Liver (tissue), 9 donors: ENCODE measurements around the gene CTSG. TPM values are rescaled to one million over a fixed set of nuclear protein-coding genes. Genes with fewer than 3 reads are reported as not detected.
"Not testable (repeated sequence)": the region's sequence is repeated elsewhere in the genome, so short reads cannot be mapped to it uniquely, and the experiment has no call there.

Experiments
- DNase-seq: peaks from one replicate; pipeline ENCODE4 v3.0.0-alpha.2; 2017; ENCODE audit warnings: low spot score
- H3K27ac ChIP-seq, 2 donors: one replicate each; pipeline ENCODE4 v1.7.0; 2013; ENCODE audit warnings: inconsistent platforms in 2 of 2, low read length in 2 of 2, control low read depth in 1 of 2, low read depth in 1 of 2, mild to moderate bottlenecking in 1 of 2
- H3K27me3 ChIP-seq, 4 donors: one replicate each; pipeline versions ENCODE4 v1.6.1 to v1.7.0; 2013; ENCODE audit warnings: low read length in 3 of 4, inconsistent platforms in 1 of 4, mild to moderate bottlenecking in 1 of 4, moderate library complexity in 1 of 4; ENCODE audit not compliant: control insufficient read depth in 4 of 4, insufficient read depth in 4 of 4
- H3K36me3 ChIP-seq, 4 donors: one replicate each; pipeline versions ENCODE4 v1.6.1 to v1.7.0; 2013; ENCODE audit warnings: low read length in 3 of 4, mild to moderate bottlenecking in 3 of 4, low read depth in 1 of 4, moderate library complexity in 1 of 4; ENCODE audit not compliant: control insufficient read depth in 4 of 4, insufficient read depth in 3 of 4
- H3K4me1 ChIP-seq, 4 donors: one replicate each; pipeline versions ENCODE4 v1.6.1 to v1.7.0; 2013; ENCODE audit warnings: low read length in 3 of 4, mild to moderate bottlenecking in 3 of 4, moderate library complexity in 1 of 4; ENCODE audit not compliant: control insufficient read depth in 4 of 4, insufficient read depth in 4 of 4
- H3K4me3 ChIP-seq, 3 donors: one replicate each; pipeline versions ENCODE4 v1.6.1 to v1.7.0; 2013; ENCODE audit warnings: low read length in 3 of 3, control low read depth in 1 of 3, low read depth in 1 of 3, mild to moderate bottlenecking in 1 of 3
- H3K9ac ChIP-seq, 2 donors: one replicate each; pipeline ENCODE4 v1.7.0; 2013; ENCODE audit warnings: low read length in 2 of 2, mild to moderate bottlenecking in 2 of 2, moderate library complexity in 2 of 2, control low read depth in 1 of 2, low read depth in 1 of 2
- H3K9me3 ChIP-seq, 4 donors: one replicate each; pipeline versions ENCODE4 v1.6.1 to v1.7.0; 2013; ENCODE audit warnings: low read length in 3 of 4; ENCODE audit not compliant: control insufficient read depth in 4 of 4
- FOXA1 ChIP-seq: IDR thresholded peaks from 2 replicates; pipeline ENCODE4 v1.6.1; 2016; ENCODE audit warnings: antibody characterized with exemption
- FOXA2 ChIP-seq: IDR thresholded peaks from 2 replicates; pipeline ENCODE4 v1.6.1; 2016; ENCODE audit warnings: antibody characterized with exemption
- GABPA ChIP-seq, 2 donors: IDR thresholded peaks in 1 of 2; conservative IDR thresholded peaks in 1 of 2; 2 replicates each; pipeline ENCODE4 v1.6.1; 2016; ENCODE audit warnings: antibody characterized with exemption in 2 of 2, mild to moderate bottlenecking in 1 of 2, moderate library complexity in 1 of 2
- HNF4A ChIP-seq, 2 donors: conservative IDR thresholded peaks; 2 replicates each; pipeline ENCODE4 v1.6.1; 2016; ENCODE audit warnings: antibody characterized with exemption in 2 of 2, mild to moderate bottlenecking in 2 of 2
- MAX ChIP-seq: IDR thresholded peaks from 2 replicates; pipeline ENCODE4 v1.6.1; 2016; ENCODE audit warnings: antibody characterized with exemption
- NR2F2 ChIP-seq: IDR thresholded peaks from 2 replicates; pipeline ENCODE4 v1.6.1; 2016; ENCODE audit warnings: antibody characterized with exemption
- RAD21 ChIP-seq, 2 donors: IDR thresholded peaks; 2 replicates each; pipeline ENCODE4 v1.6.1; 2016; ENCODE audit warnings: antibody characterized with exemption in 2 of 2, mild to moderate bottlenecking in 2 of 2
- REST ChIP-seq: IDR thresholded peaks from 2 replicates; pipeline ENCODE4 v1.6.1; 2016; ENCODE audit warnings: antibody characterized with exemption, mild to moderate bottlenecking
- RXRA ChIP-seq, 2 donors: IDR thresholded peaks; 2 replicates each; pipeline ENCODE4 v1.6.1; 2017 to 2018; ENCODE audit warnings: antibody characterized with exemption in 2 of 2, mild to moderate bottlenecking in 1 of 2
- SP1 ChIP-seq: IDR thresholded peaks from 2 replicates; pipeline ENCODE4 v1.6.1; 2018; ENCODE audit warnings: antibody characterized with exemption, mild to moderate bottlenecking
- WGBS: extraction: QIAGEN DNeasy Blood & Tissue Kit; methylation state at CpG from one replicate; pipeline ENCODE4 v1.1.7; 2013; 5-methylcytosine and 5-hydroxymethylcytosine counted together
- polyA plus RNA-seq, 2 donors: library from polyadenylated mRNA; stranded (reverse) in 1 of 2; unstranded in 1 of 2; fragments of 200-250 nt in 1 of 2; fragments of >200 nt in 1 of 2; fragmentation: Nextera tagmentation in 1 of 2; extraction: Ambion mirVana in 1 of 2; gene quantifications; one replicate each; pipeline versions ENCODE4 v1.2.1 to v1.2.3, GENCODE V29; 2013 to 2015
- total RNA-seq, 2 donors: library from RNA; depleted of rRNA; stranded (reverse); fragments of >200 nt; gene quantifications; one replicate each; pipeline ENCODE4 v1.2.3, GENCODE V29; 2014
- donor health status: healthy.
- donor health status: healthy.
- donor health status: healthy.
- donor health status: healthy.
- donor health status: healthy.

Gene CTSG
- total and polyA plus RNA-seq, 4 donors: 0.24 to 32.5 (median 1.9) TPM; not detected in 1

- TF ChIP-seq MAX: no peak
- TF ChIP-seq FOXA2: no peak
- no peak for TF ChIP-seq GABPA (IDR thresholded peaks at IDR 0.05 in 1 of 2, conservative IDR thresholded peaks at IDR 0.05 in 1 of 2)
- no peak overlapping the region for H3K27ac ChIP-seq
- H3K4me1 ChIP-seq: no peaks in the 10 kb centered on the region
- peaks cover 0 to 2% (median 0%) of the 10 kb centered on the region in 4 donors for H3K27me3 ChIP-seq
- no peak overlapping the region for H3K9ac ChIP-seq
- no peak overlapping the region for H3K4me3 ChIP-seq
- DNase-seq: no peak
- H3K9me3 ChIP-seq: peaks cover 2 to 12% (median 6%) of the 10 kb centered on the region in 4 donors
- H3K36me3 ChIP-seq: no peaks in the 10 kb centered on the region
These were observed 21.4 kb upstream of the CTSG start for GRCh38 chr14:24597403-24597802.

GRCh38 chr14:24595073-24595808 is 19.2 kb upstream of the CTSG start:
- no peak for DNase-seq
- peaks cover 2 to 12% (median 6%) of the 10 kb centered on the region in 4 donors for H3K9me3 ChIP-seq
- no peak overlapping the region for H3K27ac ChIP-seq
- H3K9ac ChIP-seq: no peak overlapping the region
- H3K4me3 ChIP-seq: peak overlapping the region in 1 of 3 donors; percentile 1
- TF ChIP-seq RXRA (IDR thresholded peaks at IDR 0.05) (no peak), RAD21 (IDR thresholded peaks at IDR 0.05) (no peak), MAX (no peak), FOXA1 (no peak)
- WGBS: 81% methylated on average over 3 of the region's 3 CpGs
- no peaks in the 10 kb centered on the region for H3K36me3 ChIP-seq
- H3K27me3 ChIP-seq: no peaks in the 10 kb centered on the region
- H3K4me1 ChIP-seq: no peaks in the 10 kb centered on the region

- H3K36me3 ChIP-seq, H3K9ac ChIP-seq, H3K4me1 ChIP-seq, H3K9me3 ChIP-seq, H3K27me3 ChIP-seq, DNase-seq, H3K4me3 ChIP-seq, H3K27ac ChIP-seq: not testable (repeated sequence)
- WGBS: 74% methylated on average over 2 of the region's 2 CpGs
These were observed 15.0 kb upstream of the CTSG start for GRCh38 chr14:24591004-24591403.

GRCh38 chr14:24584402-24584801 is 8.4 kb upstream of the CTSG start:
- H3K9me3 ChIP-seq, H3K4me3 ChIP-seq, H3K27me3 ChIP-seq, H3K27ac ChIP-seq, H3K9ac ChIP-seq, H3K4me1 ChIP-seq, H3K36me3 ChIP-seq, DNase-seq: not testable (repeated sequence)
- WGBS: 91% methylated on average over 3 of the region's 3 CpGs

- Histone ChIP-seq H3K4me1 (no peaks in the 10 kb centered on the region), H3K36me3 (no peaks in the 10 kb centered on the region), H3K9me3 (no peaks in the 10 kb centered on the region), H3K4me3 (no peak overlapping the region), H3K9ac (no peak overlapping the region), H3K27me3 (no peaks in the 10 kb centered on the region), H3K27ac (no peak overlapping the region)
- 62% methylated on average over 2 of the region's 2 CpGs for WGBS
- DNase-seq: no peak
- TF ChIP-seq FOXA1 (no peak), SP1 (no peak), HNF4A (conservative IDR thresholded peaks at IDR 0.05) (no peak), FOXA2 (no peak), MAX (no peak), NR2F2 (no peak), REST (no peak)
These were observed 2.5 kb upstream of the CTSG start for GRCh38 chr14:24578558-24578957.
